ENCODE results near the gene MAG.

Gene MAG

DNA sequence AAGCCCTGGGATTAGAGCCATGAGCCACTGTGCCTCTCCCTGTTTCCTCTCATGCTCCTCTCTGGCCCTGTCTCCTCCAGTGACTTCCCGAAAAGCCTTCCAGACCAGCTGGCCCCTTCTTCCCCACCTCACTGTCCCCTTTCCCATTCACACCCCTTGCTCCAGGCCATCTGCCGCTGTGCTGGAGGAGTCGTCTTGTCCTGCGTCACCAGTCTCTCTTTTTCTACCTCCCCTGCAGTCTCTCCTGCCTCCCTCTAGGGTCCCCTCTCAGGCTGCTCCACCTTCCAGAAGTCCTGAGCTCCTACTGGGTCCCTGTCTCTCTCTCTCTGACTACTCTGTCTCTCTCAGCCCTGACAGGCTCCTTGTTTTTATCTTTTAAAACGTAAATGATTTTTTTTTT, 50.5 kb downstream of the MAG start:
- DNase-seq, result no peak
- H3K9me3 Mint-ChIP-seq, result no peaks in the 10 kb centered on the region
- H3K36me3 Mint-ChIP-seq (ENCODE audit: low read depth), result peaks cover 5% of the 10 kb centered on the region
- ATAC-seq, result no peak
- H3K27me3 Mint-ChIP-seq, result peaks cover 5% of the 10 kb centered on the region
- peaks cover 24% of the 10 kb centered on the region for H3K4me1 Mint-ChIP-seq
- H3K4me3 Mint-ChIP-seq, result no peak overlapping the region
- H3K27ac Mint-ChIP-seq, result no peak overlapping the region

DNA sequence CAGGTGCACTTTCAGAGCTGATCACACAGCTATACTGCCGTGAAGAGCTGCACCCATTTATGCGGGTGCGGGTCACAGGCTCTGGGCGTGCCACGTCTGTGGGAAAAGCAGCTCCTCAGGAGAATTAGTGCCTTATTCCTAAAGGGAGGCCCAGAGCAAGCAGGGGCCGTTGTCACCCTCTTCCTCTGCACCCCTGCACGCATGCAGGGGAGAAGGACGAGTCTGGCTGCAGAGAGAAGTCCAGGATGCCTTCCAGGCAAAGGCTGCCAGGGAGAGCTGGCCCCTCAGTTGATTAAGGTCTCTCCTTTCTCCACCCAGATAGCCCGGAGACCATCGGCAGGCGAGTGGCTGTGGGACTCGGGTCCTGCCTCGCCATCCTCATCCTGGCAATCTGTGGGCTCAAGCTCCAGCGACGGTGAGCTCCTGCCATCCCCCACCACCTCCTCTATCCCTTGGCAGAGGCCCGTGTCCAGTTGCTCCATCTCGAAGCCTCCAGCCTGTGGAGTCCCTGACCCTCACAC, 52.6 kb downstream of the MAG start:
- peaks cover 5% of the 10 kb centered on the region for H3K36me3 Mint-ChIP-seq (ENCODE audit: low read depth)
- H3K27me3 Mint-ChIP-seq, result peaks cover 5% of the 10 kb centered on the region
- no peaks in the 10 kb centered on the region for H3K9me3 Mint-ChIP-seq
- H3K4me1 Mint-ChIP-seq, result peaks cover 43% of the 10 kb centered on the region
- H3K4me3 Mint-ChIP-seq, result no peak overlapping the region
- ATAC-seq (no peak), DNase-seq (no peak)
- no peak overlapping the region for H3K27ac Mint-ChIP-seq

DNA sequence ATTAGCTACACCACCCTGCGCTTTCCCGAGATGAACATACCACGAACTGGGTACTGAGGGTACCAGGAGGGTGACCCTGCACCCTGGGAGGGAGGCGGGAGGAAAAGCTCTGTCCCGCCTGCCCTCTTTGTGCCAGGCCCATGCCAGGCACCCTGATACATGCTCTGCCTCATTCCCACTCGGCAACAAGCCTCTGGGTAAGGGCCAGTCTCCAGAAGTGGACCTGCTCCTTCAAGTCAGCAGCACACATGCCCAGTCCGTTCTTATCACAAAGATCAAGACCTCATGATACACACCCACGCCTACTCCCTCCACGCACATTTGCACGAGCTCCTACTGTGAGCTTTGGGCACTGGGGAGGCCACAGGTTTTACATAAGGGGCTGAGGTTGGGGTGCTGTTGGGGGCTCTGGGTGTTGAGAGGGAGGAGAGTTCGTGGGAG, 53.7 kb downstream of the MAG start:
- H3K27me3 Mint-ChIP-seq, result peaks cover 4% of the 10 kb centered on the region
- H3K27ac Mint-ChIP-seq, result peak overlapping the region; percentile 98
- peak overlapping the region; percentile 74 for H3K4me3 Mint-ChIP-seq
- H3K9me3 Mint-ChIP-seq, result no peaks in the 10 kb centered on the region
- H3K36me3 Mint-ChIP-seq (ENCODE audit: low read depth), result peaks cover 5% of the 10 kb centered on the region
- ATAC-seq (no peak), DNase-seq (no peak)
- H3K4me1 Mint-ChIP-seq, result peaks cover 45% of the 10 kb centered on the region

DNA sequence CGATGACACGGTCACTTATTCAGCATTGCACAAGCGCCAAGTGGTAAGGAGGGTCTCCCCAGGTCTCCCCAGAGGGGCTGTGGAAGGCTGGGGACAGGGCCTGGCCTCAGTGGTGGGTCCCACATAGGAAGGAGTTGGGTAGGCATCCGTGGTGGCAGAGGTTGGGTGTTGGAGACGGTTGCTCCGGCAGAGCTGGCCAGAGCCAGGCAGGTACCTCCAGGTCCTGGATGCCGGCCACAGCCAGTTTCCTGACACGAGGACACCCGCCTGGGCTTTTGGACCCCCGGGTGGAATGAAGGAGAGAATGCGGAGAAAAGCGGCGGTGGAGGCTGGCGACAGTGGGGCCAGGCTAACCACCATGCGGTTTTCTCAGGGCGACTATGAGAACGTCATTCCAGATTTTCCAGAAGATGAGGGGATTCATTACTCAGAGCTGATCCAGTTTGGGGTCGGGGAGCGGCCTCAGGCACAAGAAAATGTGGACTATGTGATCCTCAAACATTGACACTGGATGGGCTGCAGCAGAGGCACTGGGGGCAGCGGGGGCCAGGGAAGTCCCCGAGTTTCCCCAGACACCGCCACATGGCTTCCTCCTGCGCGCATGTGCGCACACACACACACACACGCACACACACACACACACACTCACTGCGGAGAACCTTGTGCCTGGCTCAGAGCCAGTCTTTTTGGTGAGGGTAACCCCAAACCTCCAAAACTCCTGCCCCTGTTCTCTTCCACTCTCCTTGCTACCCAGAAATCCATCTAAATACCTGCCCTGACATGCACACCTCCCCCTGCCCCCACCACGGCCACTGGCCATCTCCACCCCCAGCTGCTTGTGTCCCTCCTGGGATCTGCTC, 54.5 kb downstream of the MAG start:
- H3K36me3 Mint-ChIP-seq (ENCODE audit: low read depth), result peaks cover 5% of the 10 kb centered on the region
- peak; percentile 80 for DNase-seq
- peak overlapping the region; percentile 98 for H3K27ac Mint-ChIP-seq
- peaks cover 4% of the 10 kb centered on the region for H3K27me3 Mint-ChIP-seq
- peak overlapping the region; percentile 74 for H3K4me3 Mint-ChIP-seq
- peak; percentile 37 for ATAC-seq
- peaks cover 45% of the 10 kb centered on the region for H3K4me1 Mint-ChIP-seq
- no peaks in the 10 kb centered on the region for H3K9me3 Mint-ChIP-seq

DNA sequence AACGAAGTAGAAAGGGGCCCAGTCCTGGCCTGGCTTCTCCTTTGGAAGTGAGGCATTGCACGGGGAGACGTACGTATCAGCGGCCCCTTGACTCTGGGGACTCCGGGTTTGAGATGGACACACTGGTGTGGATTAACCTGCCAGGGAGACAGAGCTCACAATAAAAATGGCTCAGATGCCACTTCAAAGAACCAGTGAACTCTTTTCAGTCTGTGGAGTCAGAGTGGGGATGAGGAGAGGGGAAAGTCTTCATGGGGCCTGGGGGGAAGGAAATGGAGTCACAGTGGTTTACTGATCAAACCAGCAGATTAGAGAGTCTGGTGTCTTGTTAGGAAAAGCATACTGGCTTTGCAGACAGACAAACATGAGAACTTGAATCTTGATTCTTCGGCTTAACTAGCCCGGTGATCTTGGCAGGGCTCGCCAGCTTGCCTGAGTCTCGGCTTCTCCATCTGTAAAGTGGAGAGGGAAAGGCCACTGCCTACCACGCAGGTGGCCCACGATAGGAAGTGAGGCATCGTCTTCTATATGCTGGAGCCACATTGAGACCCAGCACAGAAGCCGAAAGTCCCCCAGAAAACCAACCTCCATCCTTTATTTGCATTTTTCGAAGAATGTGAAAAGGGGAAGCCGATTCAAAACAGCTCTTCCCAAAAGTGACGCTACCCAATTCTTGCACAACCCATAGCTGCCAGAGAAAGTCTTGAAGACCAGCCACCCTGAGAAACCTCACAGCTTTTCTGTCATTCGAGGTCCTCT, 55.4 kb downstream of the MAG start, which contains the start of gene FFAR1:
TSS of gene FFAR1 (plus strand) at position 732 of the 759 bp plus-strand sequence. CDS start 3,650 bp downstream, outside the sequence.
- Mint-ChIP-seq H3K27ac (peak within 1 kb of the TSS; percentile 98), H3K9me3 (no peaks in the 10 kb centered on the region), H3K27me3 (peaks cover under 1% of the 10 kb centered on the region), H3K4me1 (peaks cover 44% of the 10 kb centered on the region), H3K4me3 (peak within 1 kb of the TSS; percentile 74), H3K36me3 (ENCODE audit: low read depth) (peaks cover 5% of the 10 kb centered on the region)
- ATAC-seq, result peak; percentile 72
- peak; percentile 61 for DNase-seq

DNA sequence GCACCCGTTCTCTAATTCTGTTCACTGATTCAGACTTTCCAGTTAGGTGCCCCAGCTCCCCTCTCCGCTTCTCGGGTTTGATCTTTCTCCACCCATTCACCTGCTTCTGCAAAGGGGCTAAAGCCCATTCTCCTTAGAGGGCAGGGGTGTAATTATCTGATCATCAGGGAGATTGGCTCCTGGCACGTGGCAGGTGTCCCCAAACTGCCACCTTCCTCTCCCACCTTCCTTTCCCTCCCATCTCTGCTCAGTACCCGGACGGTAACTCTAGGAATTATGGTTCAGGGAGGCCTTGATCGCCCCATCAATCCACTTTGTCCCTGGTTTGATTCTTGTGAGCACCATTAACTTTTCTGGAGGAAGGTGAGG, 56.0 kb downstream of the MAG start:
- Mint-ChIP-seq H3K36me3 (ENCODE audit: low read depth) (peaks cover 5% of the 10 kb centered on the region), H3K9me3 (no peaks in the 10 kb centered on the region), H3K4me3 (peak overlapping the region; percentile 74), H3K4me1 (peaks cover 48% of the 10 kb centered on the region), H3K27me3 (no peaks in the 10 kb centered on the region), H3K27ac (peak overlapping the region; percentile 98)
- no peak for DNase-seq
- no peak for ATAC-seq

DNA sequence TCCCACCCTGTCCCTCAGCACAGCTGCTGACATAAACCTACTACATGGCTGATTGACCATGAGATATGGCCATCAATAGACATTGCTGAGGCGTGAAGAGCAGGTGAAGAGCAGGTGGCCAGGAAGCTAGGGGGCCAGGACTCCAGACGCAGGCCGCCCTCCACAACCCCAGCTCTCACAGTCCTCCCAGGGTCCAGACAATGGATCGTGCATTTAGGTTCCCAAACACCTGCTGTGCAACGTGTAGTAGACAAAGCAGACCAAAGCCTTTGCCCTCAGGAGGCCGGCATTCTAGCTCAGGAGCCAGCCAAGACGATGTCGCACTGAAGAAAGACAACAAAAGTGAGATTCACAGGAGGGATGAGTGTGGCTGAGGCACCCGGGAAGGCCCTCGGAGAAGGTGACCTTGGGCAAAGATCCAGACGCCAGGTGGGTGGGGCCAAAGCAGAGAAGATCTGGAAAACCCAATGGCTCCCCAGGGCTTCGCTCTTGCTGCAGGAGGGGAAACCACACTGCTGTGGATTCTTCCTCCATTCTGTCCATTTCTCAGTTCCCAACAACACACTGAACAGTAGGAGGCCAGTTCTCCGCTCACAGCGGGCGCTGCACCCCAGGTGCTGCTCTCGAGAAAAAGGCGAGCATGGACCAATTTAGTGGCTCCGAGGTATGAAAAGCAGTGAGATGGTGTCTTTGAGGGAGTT, 57.1 kb downstream of the MAG start:
- peaks cover 53% of the 10 kb centered on the region for H3K4me1 Mint-ChIP-seq
- no peak for ATAC-seq

DNA sequence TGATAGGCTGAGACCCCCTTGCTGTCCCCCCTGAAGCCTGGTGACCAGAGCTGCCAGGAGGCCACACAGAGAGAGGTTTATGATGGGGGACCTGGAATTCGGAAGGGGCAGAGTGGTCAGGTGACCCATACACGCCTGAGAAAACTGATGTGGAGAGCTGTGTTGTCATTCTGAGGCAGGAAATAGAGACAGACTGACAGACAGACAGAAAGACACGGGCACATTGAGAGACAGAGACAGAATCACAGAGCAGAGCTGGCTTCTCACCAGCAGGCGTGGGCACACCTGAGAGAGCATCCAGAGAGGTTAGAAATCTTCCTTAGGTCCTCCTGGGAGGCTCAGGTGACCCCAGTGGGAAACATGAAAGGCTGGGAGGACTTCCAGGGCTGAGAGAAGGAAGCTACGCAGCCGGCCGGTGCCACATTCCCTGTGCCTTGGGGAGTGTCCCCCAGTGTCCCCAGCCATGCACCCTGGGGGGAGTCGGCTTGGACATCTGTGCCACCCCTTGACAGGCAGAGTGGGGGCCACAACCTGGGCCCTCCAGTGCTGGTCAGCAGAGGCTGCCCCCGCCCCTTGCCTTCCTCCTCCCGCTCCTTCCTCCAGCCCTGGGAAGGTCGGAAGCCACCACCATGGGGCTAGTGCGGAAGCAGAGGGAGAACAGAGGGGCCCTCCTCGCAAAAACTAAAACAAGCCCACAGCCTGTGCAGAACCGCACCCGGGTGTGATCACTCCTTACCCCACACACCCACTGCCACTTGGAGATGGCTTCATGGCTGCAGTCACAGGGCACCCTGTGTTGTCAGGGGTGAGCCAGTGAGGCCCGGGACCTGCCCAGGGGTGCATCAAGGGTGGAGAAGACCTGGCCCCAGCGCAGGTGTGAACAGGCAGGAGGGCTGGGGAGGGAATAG, 57.9 kb downstream of the MAG start:
- H3K27me3 Mint-ChIP-seq, result no peaks in the 10 kb centered on the region
- DNase-seq, result no peak
- H3K27ac Mint-ChIP-seq, result no peak overlapping the region
- H3K4me1 Mint-ChIP-seq, result peaks cover 55% of the 10 kb centered on the region
- H3K36me3 Mint-ChIP-seq (ENCODE audit: low read depth), result peaks cover 5% of the 10 kb centered on the region
- no peaks in the 10 kb centered on the region for H3K9me3 Mint-ChIP-seq
- no peak for ATAC-seq
- H3K4me3 Mint-ChIP-seq, result no peak overlapping the region

More for the DNA sequence above, 57.1 kb downstream of the MAG start:
- Mint-ChIP-seq H3K4me3 (no peak overlapping the region), H3K36me3 (ENCODE audit: low read depth) (peaks cover 5% of the 10 kb centered on the region), H3K27ac (no peak overlapping the region), H3K27me3 (no peaks in the 10 kb centered on the region), H3K9me3 (no peaks in the 10 kb centered on the region)
- no peak for DNase-seq

DNA sequence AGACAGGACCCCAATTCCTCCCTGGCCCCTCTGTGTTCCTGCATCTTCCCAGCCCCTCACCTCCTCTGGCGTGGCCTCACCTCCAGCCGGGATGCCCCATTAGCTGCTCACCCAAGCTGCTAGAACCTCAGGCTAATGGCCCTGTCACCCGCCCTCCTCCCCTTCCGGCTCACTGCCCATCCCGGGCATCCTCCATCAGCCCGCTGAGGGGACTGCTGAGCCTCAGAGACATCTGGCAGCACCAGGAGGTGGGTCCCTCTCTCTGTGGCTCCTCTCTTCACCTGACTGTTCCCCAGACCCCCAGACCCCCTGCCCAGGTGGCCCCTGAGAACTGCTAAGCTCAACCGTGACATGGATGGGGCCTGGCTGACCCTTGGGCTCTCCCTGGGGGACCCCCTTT, 58.6 kb downstream of the MAG start:
- Mint-ChIP-seq H3K9me3 (no peaks in the 10 kb centered on the region), H3K27ac (no peak overlapping the region), H3K4me1 (peaks cover 51% of the 10 kb centered on the region), H3K27me3 (no peaks in the 10 kb centered on the region), H3K36me3 (ENCODE audit: low read depth) (peaks cover 5% of the 10 kb centered on the region), H3K4me3 (no peak overlapping the region)
- DNase-seq (no peak), ATAC-seq (no peak)

DNA sequence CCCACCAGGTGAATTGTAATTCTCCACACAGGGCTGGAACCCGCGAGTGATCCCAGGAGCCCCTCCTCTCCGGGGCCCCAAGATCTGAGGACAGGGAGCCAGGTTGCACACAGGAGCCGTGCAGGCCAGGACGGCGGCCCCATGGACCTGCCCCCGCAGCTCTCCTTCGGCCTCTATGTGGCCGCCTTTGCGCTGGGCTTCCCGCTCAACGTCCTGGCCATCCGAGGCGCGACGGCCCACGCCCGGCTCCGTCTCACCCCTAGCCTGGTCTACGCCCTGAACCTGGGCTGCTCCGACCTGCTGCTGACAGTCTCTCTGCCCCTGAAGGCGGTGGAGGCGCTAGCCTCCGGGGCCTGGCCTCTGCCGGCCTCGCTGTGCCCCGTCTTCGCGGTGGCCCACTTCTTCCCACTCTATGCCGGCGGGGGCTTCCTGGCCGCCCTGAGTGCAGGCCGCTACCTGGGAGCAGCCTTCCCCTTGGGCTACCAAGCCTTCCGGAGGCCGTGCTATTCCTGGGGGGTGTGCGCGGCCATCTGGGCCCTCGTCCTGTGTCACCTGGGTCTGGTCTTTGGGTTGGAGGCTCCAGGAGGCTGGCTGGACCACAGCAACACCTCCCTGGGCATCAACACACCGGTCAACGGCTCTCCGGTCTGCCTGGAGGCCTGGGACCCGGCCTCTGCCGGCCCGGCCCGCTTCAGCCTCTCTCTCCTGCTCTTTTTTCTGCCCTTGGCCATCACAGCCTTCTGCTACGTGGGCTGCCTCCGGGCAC, 59.6 kb downstream of the MAG start:
- Mint-ChIP-seq H3K27ac (no peak overlapping the region), H3K4me1 (peaks cover 41% of the 10 kb centered on the region)

DNA sequence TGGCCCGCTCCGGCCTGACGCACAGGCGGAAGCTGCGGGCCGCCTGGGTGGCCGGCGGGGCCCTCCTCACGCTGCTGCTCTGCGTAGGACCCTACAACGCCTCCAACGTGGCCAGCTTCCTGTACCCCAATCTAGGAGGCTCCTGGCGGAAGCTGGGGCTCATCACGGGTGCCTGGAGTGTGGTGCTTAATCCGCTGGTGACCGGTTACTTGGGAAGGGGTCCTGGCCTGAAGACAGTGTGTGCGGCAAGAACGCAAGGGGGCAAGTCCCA, 60.2 kb downstream of the MAG start:
- Mint-ChIP-seq H3K4me3 (no peak overlapping the region), H3K36me3 (ENCODE audit: low read depth) (no peaks in the 10 kb centered on the region), H3K27me3 (peaks cover 4% of the 10 kb centered on the region), H3K9me3 (no peaks in the 10 kb centered on the region), H3K4me1 (peaks cover 36% of the 10 kb centered on the region), H3K27ac (no peak overlapping the region)
- DNase-seq (no peak), ATAC-seq (no peak)

More for the DNA sequence above, 59.6 kb downstream of the MAG start:
- DNase-seq (no peak), ATAC-seq (no peak)
- H3K9me3 Mint-ChIP-seq, result no peaks in the 10 kb centered on the region
- H3K36me3 Mint-ChIP-seq (ENCODE audit: low read depth), result peaks cover 2% of the 10 kb centered on the region
- peaks cover 4% of the 10 kb centered on the region for H3K27me3 Mint-ChIP-seq
- H3K4me3 Mint-ChIP-seq, result no peak overlapping the region

DNA sequence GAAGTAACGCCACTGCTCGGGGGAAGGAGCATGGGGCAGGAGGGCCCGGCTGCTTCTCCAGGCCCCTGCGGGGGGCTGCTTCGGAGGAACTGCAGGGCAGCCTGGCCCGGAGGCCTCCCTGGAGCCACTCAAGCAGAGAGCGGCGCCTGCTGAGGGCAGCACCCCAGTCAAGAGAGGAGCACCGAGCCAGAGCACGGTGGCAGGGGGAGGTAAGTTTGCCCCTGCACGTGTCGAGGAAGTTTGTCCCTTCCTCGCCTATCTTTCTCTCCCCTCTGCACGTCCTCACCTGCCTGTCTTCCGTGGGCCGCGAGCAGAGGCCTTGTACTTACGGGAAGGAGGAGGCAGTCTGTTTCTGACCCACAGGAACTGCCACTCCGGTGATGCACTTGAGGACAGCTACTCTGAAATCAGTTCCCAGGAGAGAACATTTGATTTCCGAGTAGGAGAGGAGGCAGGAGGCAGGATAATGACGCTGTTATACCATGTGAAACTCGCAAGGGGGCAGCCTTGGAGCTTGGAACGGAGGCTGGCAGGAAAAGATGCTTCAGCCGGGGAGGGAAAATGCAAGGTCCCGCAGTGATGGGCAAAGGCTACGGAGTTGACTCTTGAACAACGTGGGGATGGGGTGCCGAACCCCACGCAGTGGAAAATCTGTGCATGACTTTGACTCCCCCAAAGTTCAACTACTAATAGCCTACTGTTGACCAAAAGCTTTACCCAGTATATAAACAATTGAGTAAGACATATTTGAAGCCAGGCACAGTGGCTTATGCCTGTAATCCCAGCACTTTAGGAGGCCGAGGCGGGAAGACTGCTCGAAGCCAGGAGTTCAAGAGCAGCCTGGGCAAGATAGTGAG, 60.7 kb downstream of the MAG start:
- H3K27me3 Mint-ChIP-seq, result peaks cover 4% of the 10 kb centered on the region
- ATAC-seq, result peak; percentile 64
- no peaks in the 10 kb centered on the region for H3K36me3 Mint-ChIP-seq (ENCODE audit: low read depth)
- DNase-seq, result peak; percentile 80
- H3K4me1 Mint-ChIP-seq, result peaks cover 36% of the 10 kb centered on the region
- no peak overlapping the region for H3K27ac Mint-ChIP-seq
- no peak overlapping the region for H3K4me3 Mint-ChIP-seq
- no peaks in the 10 kb centered on the region for H3K9me3 Mint-ChIP-seq
